Measurements from ENCODE around the gene FGFRL1.
"Not testable (repeated sequence)": the region's sequence is repeated elsewhere in the genome, so short reads cannot be mapped to it uniquely, and the experiment has no call there.

FGFRL1 gene

GRCh38 chr4:1043651-1044468, 32.4 kb downstream of the FGFRL1 start:
- Histone ChIP-seq H3K9me3 (ENCODE audit: low read length) (no peaks in the 10 kb centered on the region), H3K27me3 (ENCODE audit: control insufficient read depth in 1 of 2, insufficient read depth in 2 of 2, low read length in 2 of 2) (peaks cover 21 to 68% of the 10 kb centered on the region in 2 donors), H3K9ac (ENCODE audit: low read length) (no peak overlapping the region), H3K4me3 (ENCODE audit: low read depth in 1 of 2, low read length in 2 of 2) (no peak overlapping the region), H3K36me3 (ENCODE audit: insufficient read depth, low read length) (no peaks in the 10 kb centered on the region), H3K4me1 (ENCODE audit: insufficient read depth, low read length) (peaks cover 24% of the 10 kb centered on the region), H3K27ac (ENCODE audit: low read depth, low read length) (no peak overlapping the region)

- H3K9me3 ChIP-seq (ENCODE audit: low read length), result no peaks in the 10 kb centered on the region
- H3K9ac ChIP-seq (ENCODE audit: low read length), result no peak overlapping the region
- no peak overlapping the region for H3K27ac ChIP-seq (ENCODE audit: low read depth, low read length)
- H3K27me3 ChIP-seq (ENCODE audit: control insufficient read depth in 1 of 2, insufficient read depth in 2 of 2, low read length in 2 of 2), result peaks cover 21 to 60% of the 10 kb centered on the region in 2 donors
- no peak overlapping the region for H3K4me3 ChIP-seq (ENCODE audit: low read depth in 1 of 2, low read length in 2 of 2)
- peaks cover 24% of the 10 kb centered on the region for H3K4me1 ChIP-seq (ENCODE audit: insufficient read depth, low read length)
- no peaks in the 10 kb centered on the region for H3K36me3 ChIP-seq (ENCODE audit: insufficient read depth, low read length)
Measured at GRCh38 chr4:1044469-1045192, 33.2 kb downstream of the FGFRL1 start.

GRCh38 chr4:1045193-1045594, 33.8 kb downstream of the FGFRL1 start:
- no peak overlapping the region for H3K9ac ChIP-seq (ENCODE audit: low read length)
- no peak overlapping the region for H3K27ac ChIP-seq (ENCODE audit: low read depth, low read length)
- H3K4me3 ChIP-seq (ENCODE audit: low read depth in 1 of 2, low read length in 2 of 2), result no peak overlapping the region
- H3K9me3 ChIP-seq (ENCODE audit: low read length), result no peaks in the 10 kb centered on the region
- peaks cover 21 to 55% of the 10 kb centered on the region in 2 donors for H3K27me3 ChIP-seq (ENCODE audit: control insufficient read depth in 1 of 2, insufficient read depth in 2 of 2, low read length in 2 of 2)
- peaks cover 24% of the 10 kb centered on the region for H3K4me1 ChIP-seq (ENCODE audit: insufficient read depth, low read length)
- no peaks in the 10 kb centered on the region for H3K36me3 ChIP-seq (ENCODE audit: insufficient read depth, low read length)

GRCh38 chr4:1045595-1046201, 34.3 kb downstream of the FGFRL1 start:
- Histone ChIP-seq H3K27me3 (ENCODE audit: control insufficient read depth in 1 of 2, insufficient read depth in 2 of 2, low read length in 2 of 2) (peaks cover 21 to 50% of the 10 kb centered on the region in 2 donors), H3K4me1 (ENCODE audit: insufficient read depth, low read length) (peaks cover 20% of the 10 kb centered on the region), H3K27ac (ENCODE audit: low read depth, low read length) (no peak overlapping the region), H3K9me3 (ENCODE audit: low read length) (no peaks in the 10 kb centered on the region), H3K4me3 (ENCODE audit: low read depth in 1 of 2, low read length in 2 of 2) (no peak overlapping the region), H3K36me3 (ENCODE audit: insufficient read depth, low read length) (no peaks in the 10 kb centered on the region), H3K9ac (ENCODE audit: low read length) (no peak overlapping the region)

GRCh38 chr4:1046581-1047011, 35.2 kb downstream of the FGFRL1 start:
- Histone ChIP-seq H3K4me3 (ENCODE audit: low read depth in 1 of 2, low read length in 2 of 2) (peak overlapping the region in 1 of 2 donors; percentile 25), H3K27me3 (ENCODE audit: control insufficient read depth in 1 of 2, insufficient read depth in 2 of 2, low read length in 2 of 2) (peaks cover 21 to 47% of the 10 kb centered on the region in 2 donors), H3K4me1 (ENCODE audit: insufficient read depth, low read length) (peaks cover 17% of the 10 kb centered on the region)
- not testable (repeated sequence) for H3K36me3 ChIP-seq (ENCODE audit: insufficient read depth, low read length); H3K27ac ChIP-seq (ENCODE audit: low read depth, low read length); H3K9ac ChIP-seq (ENCODE audit: low read length); H3K9me3 ChIP-seq (ENCODE audit: low read length)

GRCh38 chr4:1047106-1047975, 35.9 kb downstream of the FGFRL1 start:
- no peak overlapping the region for H3K27ac ChIP-seq (ENCODE audit: low read depth, low read length)
- peaks cover 21 to 46% of the 10 kb centered on the region in 2 donors for H3K27me3 ChIP-seq (ENCODE audit: control insufficient read depth in 1 of 2, insufficient read depth in 2 of 2, low read length in 2 of 2)
- no peaks in the 10 kb centered on the region for H3K9me3 ChIP-seq (ENCODE audit: low read length)
- H3K36me3 ChIP-seq (ENCODE audit: insufficient read depth, low read length), result no peaks in the 10 kb centered on the region
- no peak overlapping the region for H3K9ac ChIP-seq (ENCODE audit: low read length)
- H3K4me3 ChIP-seq (ENCODE audit: low read depth in 1 of 2, low read length in 2 of 2), result peak overlapping the region in 1 of 2 donors; percentile 25
- H3K4me1 ChIP-seq (ENCODE audit: insufficient read depth, low read length), result peaks cover 17% of the 10 kb centered on the region

- Histone ChIP-seq H3K27ac (ENCODE audit: low read depth, low read length) (no peak overlapping the region), H3K27me3 (ENCODE audit: control insufficient read depth in 1 of 2, insufficient read depth in 2 of 2, low read length in 2 of 2) (peaks cover 26 to 53% of the 10 kb centered on the region in 2 donors), H3K4me3 (ENCODE audit: low read depth in 1 of 2, low read length in 2 of 2) (no peak overlapping the region), H3K9me3 (ENCODE audit: low read length) (no peaks in the 10 kb centered on the region), H3K36me3 (ENCODE audit: insufficient read depth, low read length) (no peaks in the 10 kb centered on the region), H3K4me1 (ENCODE audit: insufficient read depth, low read length) (peaks cover 15% of the 10 kb centered on the region), H3K9ac (ENCODE audit: low read length) (no peak overlapping the region)
Measured at GRCh38 chr4:1047976-1048772, 36.7 kb downstream of the FGFRL1 start.

- Histone ChIP-seq H3K4me3 (ENCODE audit: low read depth in 1 of 2, low read length in 2 of 2) (no peak overlapping the region), H3K9me3 (ENCODE audit: low read length) (no peaks in the 10 kb centered on the region), H3K27me3 (ENCODE audit: control insufficient read depth in 1 of 2, insufficient read depth in 2 of 2, low read length in 2 of 2) (peaks cover 21 to 51% of the 10 kb centered on the region in 2 donors), H3K4me1 (ENCODE audit: insufficient read depth, low read length) (peaks cover 11% of the 10 kb centered on the region), H3K9ac (ENCODE audit: low read length) (no peak overlapping the region), H3K36me3 (ENCODE audit: insufficient read depth, low read length) (no peaks in the 10 kb centered on the region), H3K27ac (ENCODE audit: low read depth, low read length) (no peak overlapping the region)
Measured at GRCh38 chr4:1048773-1049590, 37.6 kb downstream of the FGFRL1 start.

- no peak overlapping the region for H3K27ac ChIP-seq (ENCODE audit: low read depth, low read length)
- no peaks in the 10 kb centered on the region for H3K9me3 ChIP-seq (ENCODE audit: low read length)
- no peak overlapping the region for H3K9ac ChIP-seq (ENCODE audit: low read length)
- no peak overlapping the region for H3K4me3 ChIP-seq (ENCODE audit: low read depth in 1 of 2, low read length in 2 of 2)
- H3K27me3 ChIP-seq (ENCODE audit: control insufficient read depth in 1 of 2, insufficient read depth in 2 of 2, low read length in 2 of 2), result peaks cover 16 to 45% of the 10 kb centered on the region in 2 donors
- H3K36me3 ChIP-seq (ENCODE audit: insufficient read depth, low read length), result no peaks in the 10 kb centered on the region
- H3K4me1 ChIP-seq (ENCODE audit: insufficient read depth, low read length), result peaks cover 6% of the 10 kb centered on the region
Measured at GRCh38 chr4:1049591-1049905, 38.1 kb downstream of the FGFRL1 start.

All from muscle layer of colon (tissue), 2 donors.